Glutamatergic neuron (in vitro differentiated cells): Measurements from ENCODE around the gene RAB17. TPM values are rescaled to one million over a fixed set of nuclear protein-coding genes. Genes with fewer than 3 reads are reported as not detected.

Source experiments
- DNase-seq: peaks from one replicate; pipeline ENCODE4 v3.0.0; 2022
- H3K27ac Mint-ChIP-seq: one replicate; pipeline ENCODE4 v1.8.0; 2020; ENCODE audit warnings: mild to moderate bottlenecking, mixed read lengths, inconsistent platforms; ENCODE audit not compliant: unreplicated experiment
- H3K27me3 Mint-ChIP-seq: one replicate; pipeline ENCODE4 v1.8.0; 2020; ENCODE audit warnings: mild to moderate bottlenecking, moderate library complexity, mixed read lengths, inconsistent platforms; ENCODE audit not compliant: unreplicated experiment
- H3K36me3 Mint-ChIP-seq: one replicate; pipeline ENCODE4 v1.8.0; 2020; ENCODE audit warnings: mild to moderate bottlenecking, mixed read lengths, inconsistent platforms; ENCODE audit not compliant: unreplicated experiment
- H3K4me1 Mint-ChIP-seq: one replicate; pipeline ENCODE4 v1.8.0; 2020; ENCODE audit warnings: mild to moderate bottlenecking, low read depth, mixed read lengths, inconsistent platforms; ENCODE audit not compliant: unreplicated experiment
- H3K4me3 Mint-ChIP-seq: one replicate; pipeline ENCODE4 v1.8.0; 2020; ENCODE audit warnings: mild to moderate bottlenecking, mixed read lengths, inconsistent platforms; ENCODE audit not compliant: unreplicated experiment
- H3K9me3 Mint-ChIP-seq: one replicate; pipeline ENCODE4 v1.8.0; 2020; ENCODE audit warnings: mild to moderate bottlenecking, moderate library complexity, mixed read lengths, inconsistent platforms; ENCODE audit not compliant: unreplicated experiment
- total RNA-seq: library from RNA; stranded (reverse); fragmentation: NEBNext Ultra II Directional; extraction: Animal tissue kit (Norgen Biotek cat#: 25700); gene quantifications from one replicate; pipeline ENCODE4 v1.2.1, GENCODE V29; 2021; ENCODE audit not compliant: unreplicated experiment
- TF ChIP-seq, protein P1 (sequence below): fragments of 200-600 bp; sonication (generic); IDR thresholded peaks from one replicate; pipeline ENCODE4 v1.5.0; 2021; ENCODE audit not compliant: partially characterized antibody, unreplicated experiment

The RAB17 gene
- total RNA-seq, 1 donor from 2014 or later, result not detected

DNA sequence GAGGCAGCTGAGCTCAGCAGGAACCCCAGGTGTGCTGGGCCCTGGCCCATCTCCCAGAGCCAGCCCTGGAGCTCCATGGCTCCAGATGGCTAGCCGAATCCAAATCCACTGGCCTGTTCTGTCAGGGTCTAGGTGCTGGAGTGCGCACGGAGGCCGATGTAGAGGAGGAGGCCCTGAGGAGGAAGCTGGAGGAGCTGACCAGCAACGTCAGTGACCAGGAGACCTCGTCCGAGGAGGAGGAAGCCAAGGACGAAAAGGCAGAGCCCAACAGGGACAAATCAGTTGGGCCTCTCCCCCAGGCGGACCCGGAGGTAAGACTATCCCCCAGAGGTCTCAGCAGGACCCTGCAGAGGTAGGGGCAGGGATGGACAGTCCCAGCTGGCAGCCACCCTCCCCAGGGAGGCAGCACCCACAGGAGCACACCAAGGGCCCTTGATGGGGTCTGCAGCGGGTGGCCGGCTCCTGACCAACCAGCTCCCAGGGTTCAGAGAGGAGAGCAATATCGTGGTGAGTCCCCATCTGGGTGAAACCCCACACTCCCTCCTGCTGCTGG, 50.2 kb downstream of the RAB17 start:
- Mint-ChIP-seq H3K4me3 (peak overlapping the region; percentile 42), H3K36me3 (peaks cover 4% of the 10 kb centered on the region), H3K27me3 (peaks cover 13% of the 10 kb centered on the region), H3K27ac (peak overlapping the region; percentile 96), H3K4me1 (peaks cover 34% of the 10 kb centered on the region), H3K9me3 (peaks cover 10% of the 10 kb centered on the region)
- TF ChIP-seq, protein P1, sequence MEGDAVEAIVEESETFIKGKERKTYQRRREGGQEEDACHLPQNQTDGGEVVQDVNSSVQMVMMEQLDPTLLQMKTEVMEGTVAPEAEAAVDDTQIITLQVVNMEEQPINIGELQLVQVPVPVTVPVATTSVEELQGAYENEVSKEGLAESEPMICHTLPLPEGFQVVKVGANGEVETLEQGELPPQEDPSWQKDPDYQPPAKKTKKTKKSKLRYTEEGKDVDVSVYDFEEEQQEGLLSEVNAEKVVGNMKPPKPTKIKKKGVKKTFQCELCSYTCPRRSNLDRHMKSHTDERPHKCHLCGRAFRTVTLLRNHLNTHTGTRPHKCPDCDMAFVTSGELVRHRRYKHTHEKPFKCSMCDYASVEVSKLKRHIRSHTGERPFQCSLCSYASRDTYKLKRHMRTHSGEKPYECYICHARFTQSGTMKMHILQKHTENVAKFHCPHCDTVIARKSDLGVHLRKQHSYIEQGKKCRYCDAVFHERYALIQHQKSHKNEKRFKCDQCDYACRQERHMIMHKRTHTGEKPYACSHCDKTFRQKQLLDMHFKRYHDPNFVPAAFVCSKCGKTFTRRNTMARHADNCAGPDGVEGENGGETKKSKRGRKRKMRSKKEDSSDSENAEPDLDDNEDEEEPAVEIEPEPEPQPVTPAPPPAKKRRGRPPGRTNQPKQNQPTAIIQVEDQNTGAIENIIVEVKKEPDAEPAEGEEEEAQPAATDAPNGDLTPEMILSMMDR, result no peak
- no peak for DNase-seq

DNA sequence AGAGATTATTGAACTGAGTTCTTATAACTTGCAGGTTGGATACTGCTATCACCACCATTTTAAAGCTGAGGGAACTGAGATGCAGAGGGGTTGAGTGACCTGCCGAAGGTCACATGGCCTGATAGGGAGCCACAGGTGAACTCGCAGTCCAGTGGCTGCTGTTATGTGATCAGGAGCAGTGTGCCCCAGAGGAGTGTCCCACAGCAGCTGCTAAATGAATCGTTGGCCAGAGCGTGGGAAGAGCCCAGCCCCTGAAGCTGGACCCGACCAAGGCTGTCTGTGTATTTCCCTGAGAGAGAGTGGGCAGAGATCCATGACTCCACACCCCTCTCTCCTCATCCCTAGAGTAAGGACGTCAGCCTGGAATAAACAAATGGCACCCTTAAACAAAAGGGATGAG, 50.9 kb downstream of the RAB17 start:
- Mint-ChIP-seq H3K4me3 (no peak overlapping the region), H3K9me3 (peaks cover 10% of the 10 kb centered on the region), H3K4me1 (peaks cover 34% of the 10 kb centered on the region), H3K36me3 (peaks cover 4% of the 10 kb centered on the region), H3K27ac (peak overlapping the region; percentile 75), H3K27me3 (peaks cover 13% of the 10 kb centered on the region)
- TF ChIP-seq, protein P1, result no peak
- DNase-seq, result no peak

DNA sequence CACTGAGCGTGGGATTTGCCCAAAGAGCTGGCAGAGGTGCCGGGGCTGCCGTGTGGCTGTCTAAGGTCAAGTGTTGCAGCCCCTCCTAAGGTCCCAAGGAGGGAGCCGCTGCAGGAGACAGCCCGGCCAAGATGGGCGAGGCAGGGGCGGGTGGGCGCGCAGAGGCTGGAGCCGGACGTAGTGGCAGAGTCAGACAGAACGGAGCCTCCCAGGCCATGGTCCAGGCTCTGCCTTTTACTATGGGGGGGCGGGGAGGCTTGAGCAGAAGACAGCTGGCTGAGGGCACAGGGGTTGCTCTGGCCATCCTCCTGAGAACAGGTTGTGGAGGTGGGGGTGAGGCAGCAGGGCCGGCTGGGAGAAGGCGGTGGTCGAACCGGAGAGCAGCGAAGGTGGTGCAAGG, 51.6 kb downstream of the RAB17 start:
- no peak overlapping the region for H3K4me3 Mint-ChIP-seq
- no peak overlapping the region for H3K27ac Mint-ChIP-seq
- H3K36me3 Mint-ChIP-seq, result peaks cover 4% of the 10 kb centered on the region
- H3K9me3 Mint-ChIP-seq, result peaks cover 10% of the 10 kb centered on the region
- DNase-seq, result no peak
- TF ChIP-seq, protein P1, result no peak
- H3K27me3 Mint-ChIP-seq, result peaks cover 13% of the 10 kb centered on the region
- peaks cover 34% of the 10 kb centered on the region for H3K4me1 Mint-ChIP-seq

DNA sequence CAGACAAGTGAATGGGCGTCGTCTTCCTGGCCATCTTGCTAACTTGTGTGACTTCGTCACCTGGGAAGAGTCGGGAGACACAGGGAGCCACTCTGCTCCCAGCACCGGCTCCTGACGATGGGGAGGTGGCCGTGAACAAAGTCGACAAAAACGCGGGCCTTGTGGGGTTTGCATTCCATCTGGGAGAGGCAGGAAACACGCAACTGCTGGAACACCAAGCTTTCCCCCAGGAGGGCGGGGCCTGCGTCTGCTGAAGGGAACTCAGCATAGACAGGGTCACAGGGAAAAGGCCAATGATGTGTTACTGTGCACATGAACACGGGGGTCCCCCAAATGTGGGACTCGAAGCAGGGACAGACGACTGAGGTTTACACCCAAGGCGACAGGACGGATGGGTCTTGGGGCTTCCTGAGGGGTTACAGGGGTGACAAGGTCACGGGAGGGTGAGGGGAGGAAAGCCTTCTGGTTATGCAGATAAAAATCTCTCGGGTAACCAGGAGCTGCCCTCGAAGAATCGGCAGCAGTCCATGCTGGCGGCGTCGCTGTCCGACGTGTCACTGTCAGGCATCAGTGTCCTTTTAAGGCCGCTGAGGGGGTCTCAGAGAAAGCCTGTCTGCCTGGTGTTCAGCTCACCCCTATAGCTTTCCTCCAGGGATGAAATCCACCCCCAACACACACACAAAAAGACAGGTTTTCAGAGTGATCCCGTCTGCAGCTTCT, 52.4 kb downstream of the RAB17 start:
- Mint-ChIP-seq H3K9me3 (peaks cover 10% of the 10 kb centered on the region), H3K27me3 (peaks cover 13% of the 10 kb centered on the region), H3K36me3 (peaks cover 4% of the 10 kb centered on the region), H3K4me3 (peak overlapping the region; percentile 52), H3K27ac (peak overlapping the region; percentile 20), H3K4me1 (peaks cover 34% of the 10 kb centered on the region)
- TF ChIP-seq, protein P1, result no peak
- DNase-seq, result no peak

DNA sequence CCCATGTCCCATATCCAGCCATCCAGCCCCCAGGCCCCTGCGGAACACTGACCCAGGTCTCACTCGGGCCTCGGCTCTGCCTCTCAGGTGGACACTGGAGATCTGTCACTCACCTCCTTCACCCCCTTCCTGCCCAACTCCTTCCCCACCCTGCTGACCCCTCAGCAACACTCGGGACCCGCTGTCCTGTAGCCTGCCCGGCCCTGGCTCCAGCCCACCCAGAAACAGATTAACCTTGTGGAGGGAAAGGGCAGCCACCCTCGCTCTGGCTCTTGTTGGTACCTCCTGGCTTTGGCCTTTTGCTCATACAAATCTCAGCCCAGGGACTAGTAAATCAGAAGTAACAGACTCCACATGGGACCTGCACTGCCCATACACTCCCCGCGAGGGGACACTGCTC, 53.9 kb downstream of the RAB17 start:
- H3K4me1 Mint-ChIP-seq, result peaks cover 40% of the 10 kb centered on the region
- no peak overlapping the region for H3K27ac Mint-ChIP-seq
- peaks cover 11% of the 10 kb centered on the region for H3K9me3 Mint-ChIP-seq
- no peak for DNase-seq
- H3K4me3 Mint-ChIP-seq, result no peak overlapping the region
- TF ChIP-seq, protein P1, result no peak
- peaks cover 12% of the 10 kb centered on the region for H3K27me3 Mint-ChIP-seq
- H3K36me3 Mint-ChIP-seq, result peaks cover 2% of the 10 kb centered on the region
